Heart left ventricle (tissue), 16 donors: ENCODE measurements around the gene LTN1. TPM values are rescaled to one million over a fixed set of nuclear protein-coding genes. Genes with fewer than 3 reads are reported as not detected.
A peak's percentile ranks its signal among the peaks of the same experiment; 100 is the strongest.
"Not testable (repeated sequence)": the region's sequence is repeated elsewhere in the genome, so short reads cannot be mapped to it uniquely, and the experiment has no call there.

Experiments used
- ATAC-seq, 4 donors: fragments of 200-7000 bp; cut with Tn5 transposase; one replicate each; pipeline ENCODE4 v1.9.1; 2020 to 2022; ENCODE audit warnings: moderate library complexity in 4 of 4, mild to moderate bottlenecking in 3 of 4, moderate number of reproducible peaks in 1 of 4
- DNase-seq, 5 donors: peaks; one replicate each; pipeline ENCODE4 v3.0.0-alpha.2; 2020
- H3K27ac ChIP-seq, 12 donors: fragments of 200-600 bp; sonication (generic) in 4 of 12; one replicate each; pipeline versions ENCODE4 v1.5.0 to v1.8.0; 2016 to 2022; ENCODE audit warnings: mild to moderate bottlenecking in 2 of 12
- H3K27me3 ChIP-seq, 9 donors: fragments of 200-600 bp; sonication (generic) in 2 of 9; one replicate each; pipeline versions ENCODE4 v1.5.1 to v1.8.0; 2016 to 2022; ENCODE audit warnings: mild to moderate bottlenecking in 3 of 9
- H3K36me3 ChIP-seq, 9 donors: fragments of 200-600 bp; sonication (generic) in 2 of 9; one replicate each; pipeline versions ENCODE4 v1.5.0 to v1.8.0; 2018 to 2022; ENCODE audit warnings: mild to moderate bottlenecking in 2 of 9
- H3K4me1 ChIP-seq, 12 donors: fragments of 200-600 bp; sonication (generic) in 4 of 12; one replicate each; pipeline versions ENCODE4 v1.5.0 to v1.8.0; 2016 to 2022; ENCODE audit warnings: mild to moderate bottlenecking in 3 of 12
- H3K4me3 ChIP-seq, 12 donors: fragments of 200-600 bp; sonication (generic) in 4 of 12; one replicate each; pipeline versions ENCODE4 v1.5.0 to v1.8.0; 2017 to 2022; ENCODE audit warnings: mild to moderate bottlenecking in 9 of 12, moderate library complexity in 4 of 12
- H3K9me3 ChIP-seq, 12 donors: fragments of 200-600 bp; sonication (generic) in 4 of 12; one replicate each; pipeline versions ENCODE4 v1.5.0 to v1.8.0; 2016 to 2022; ENCODE audit warnings: mild to moderate bottlenecking in 1 of 12
- POLR2A ChIP-seq, 2 donors: fragments of 450-650 bp; IDR thresholded peaks; one replicate each; pipeline ENCODE4 v1.6.1; 2017; ENCODE audit warnings: antibody characterized with exemption in 2 of 2, mild to moderate bottlenecking in 2 of 2, moderate library complexity in 2 of 2
- WGBS, 4 donors: extraction: QIAGEN DNeasy Blood & Tissue Kit in 2 of 4; methylation state at CpG; one replicate each; pipeline versions ENCODE4 v1.1.5 to v1.1.7; 2013 to 2018; 5-methylcytosine and 5-hydroxymethylcytosine counted together
- intact Hi-C, 10 donors: fragments of 100-400 bp; cut with DNase I; formaldehyde crosslinking; loops; one replicate each; pipeline versions ENCODE4 v1.11.1 to v1.14.2; 2022
- polyA plus RNA-seq, 2 donors: library from polyadenylated mRNA; stranded (reverse); fragments of 200-250 nt; gene quantifications; one replicate each; pipeline ENCODE4 v1.2.3, GENCODE V29; 2013
- total RNA-seq, 9 donors: library from RNA; depleted of rRNA in 2 of 9; stranded (reverse); fragments of >200 nt in 2 of 9; fragmentation: NEBNext Ultra II Directional in 3 of 9; extraction: Animal tissue kit (Norgen Biotek cat#: 25700) in 3 of 9; gene quantifications; one replicate each; pipeline versions ENCODE4 v1.1.0 to v1.2.4, GENCODE V29; 2016 to 2023
- TF ChIP-seq, protein P1 (sequence below), 12 donors: fragments of 200-600 bp; sonication (generic) in 4 of 12; IDR thresholded peaks; one replicate each; pipeline versions ENCODE4 v1.5.0 to v1.8.0; 2018 to 2022; ENCODE audit warnings: antibody characterized with exemption in 12 of 12, mild to moderate bottlenecking in 5 of 12
- donor health status: ischemic (EF 13 %, LVEDD 7.1; RV severe dilation, severe dysfunction).
- donor health status: healthy with polysubstance abuse.
- donor health status: DM: no; HTN: yes; CAD: no.
- donor health status: DM: no; HTN: no; CAD: no.
- donor health status: ischemic (EF 25% LVEDD 6.9; RV normal size, moderate dysfunction).
- donor health status: ischemic (EF 25% LVEDD 5.7; RV mildly dilated, moderate dysfunction).
- donor health status: healthy.
- donor health status: DM: yes; HTN: yes; CAD: no.
- donor health status: ischemic (EF 35%, LVEDD 5.7; RV mildly dilated, moderate dysfunction).
- donor health status: nonischemic (EF 11% LVEDD 7.7; RV severe dilation, severe dysfunction).
- donor health status: DM: yes; HTN: yes; CAD: no.
- donor health status: PGD.
- donor health status: ischemic (EF 29% LVEDD 5.4; RV normal size, mild dysfunction).
- donor health status: nonischemic (EF 23%, LVEDD 6.1; RV moderate dilation, normal function).

The LTN1 gene
- total and polyA plus RNA-seq, 11 donors, result 3.4 to 20.3 (median 15.5) TPM

DNA sequence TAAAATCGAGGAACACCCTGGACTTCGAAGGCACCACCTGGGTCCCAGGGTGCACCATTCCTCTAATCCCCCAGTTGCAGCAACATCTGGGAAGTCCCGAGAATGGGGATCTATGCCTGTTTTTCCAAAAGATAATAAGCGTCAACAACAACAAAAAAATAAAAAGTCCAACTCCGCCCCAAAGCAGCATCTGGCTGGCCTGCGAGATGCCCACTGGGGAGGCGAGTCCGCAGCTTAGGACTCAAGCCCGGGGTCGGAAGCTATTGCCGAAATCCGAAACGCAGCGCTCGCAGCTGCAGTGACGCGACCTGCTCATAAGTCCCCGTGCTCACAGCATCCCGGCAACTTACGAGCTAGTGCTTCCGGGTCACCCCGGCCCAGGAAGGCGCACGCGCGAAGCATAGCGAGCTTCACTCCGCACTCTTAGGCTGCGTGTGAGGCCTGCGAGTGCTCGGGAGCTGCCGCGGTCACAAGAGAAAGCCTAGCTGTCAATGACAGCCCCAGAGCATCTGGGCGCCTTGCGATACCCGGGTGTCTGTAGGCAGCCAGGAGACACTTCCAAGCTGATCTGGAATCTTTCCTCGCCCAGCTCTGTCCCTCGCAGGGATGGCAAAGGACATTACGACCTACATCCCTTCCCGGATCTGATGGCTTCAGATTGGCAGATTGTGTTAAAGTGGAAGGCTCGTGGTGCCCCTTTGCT is 9.9 kb upstream of the LTN1 start:
- peaks cover 0 to 17% (median 7%) of the 10 kb centered on the region in 12 donors for H3K4me1 ChIP-seq
- peak; percentile 96 to 97 (median 97) for DNase-seq
- intact Hi-C loops, result loop anchor here in 2 of 10 donors (2.0 kb wide), 2 partner anchors 18 to 22 kb away; partner anchors contain the start of gene USP16 (in 1 of the 2)
- peak in 1 of 2 donors; percentile 88 for TF ChIP-seq POLR2A (IDR thresholded peaks at IDR 0.05)
- TF ChIP-seq, protein P1, sequence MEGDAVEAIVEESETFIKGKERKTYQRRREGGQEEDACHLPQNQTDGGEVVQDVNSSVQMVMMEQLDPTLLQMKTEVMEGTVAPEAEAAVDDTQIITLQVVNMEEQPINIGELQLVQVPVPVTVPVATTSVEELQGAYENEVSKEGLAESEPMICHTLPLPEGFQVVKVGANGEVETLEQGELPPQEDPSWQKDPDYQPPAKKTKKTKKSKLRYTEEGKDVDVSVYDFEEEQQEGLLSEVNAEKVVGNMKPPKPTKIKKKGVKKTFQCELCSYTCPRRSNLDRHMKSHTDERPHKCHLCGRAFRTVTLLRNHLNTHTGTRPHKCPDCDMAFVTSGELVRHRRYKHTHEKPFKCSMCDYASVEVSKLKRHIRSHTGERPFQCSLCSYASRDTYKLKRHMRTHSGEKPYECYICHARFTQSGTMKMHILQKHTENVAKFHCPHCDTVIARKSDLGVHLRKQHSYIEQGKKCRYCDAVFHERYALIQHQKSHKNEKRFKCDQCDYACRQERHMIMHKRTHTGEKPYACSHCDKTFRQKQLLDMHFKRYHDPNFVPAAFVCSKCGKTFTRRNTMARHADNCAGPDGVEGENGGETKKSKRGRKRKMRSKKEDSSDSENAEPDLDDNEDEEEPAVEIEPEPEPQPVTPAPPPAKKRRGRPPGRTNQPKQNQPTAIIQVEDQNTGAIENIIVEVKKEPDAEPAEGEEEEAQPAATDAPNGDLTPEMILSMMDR (IDR thresholded peaks at IDR 0.05), result no peak
- H3K27me3 ChIP-seq, result no peaks in the 10 kb centered on the region
- no peaks in the 10 kb centered on the region for H3K9me3 ChIP-seq
- peaks cover 0 to 26% (median 16%) of the 10 kb centered on the region in 9 donors for H3K36me3 ChIP-seq
- H3K27ac ChIP-seq, result peak overlapping the region; percentile 83 to 97 (median 94)
- 0 to 1% (median 1%) methylated on average over 41 of the region's 41 CpGs for WGBS, 4 donors
- ATAC-seq, result peak; percentile 100
- H3K4me3 ChIP-seq, result peak overlapping the region; percentile 38 to 78 (median 67)

DNA sequence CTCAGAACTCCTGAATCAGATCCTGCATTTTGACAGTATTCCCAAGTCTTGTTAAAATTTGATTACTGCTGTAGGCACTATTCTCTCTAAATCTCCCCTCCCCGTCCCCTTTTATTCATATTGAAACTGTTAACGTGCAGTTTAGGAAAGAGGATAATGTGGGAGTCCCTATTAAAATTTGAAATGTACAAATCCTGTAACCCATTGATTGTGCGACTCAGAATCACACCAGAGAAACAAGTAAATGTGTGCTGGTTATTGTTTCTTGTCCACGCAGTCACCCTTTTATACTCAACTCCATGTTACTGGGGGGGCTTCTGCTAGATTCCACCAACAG is 584 bp upstream of the LTN1 start:
- no peak for ATAC-seq
- intact Hi-C loops, result loop anchor here in 3 of 10 donors (2.0 to 5.0 kb wide), 2 partner anchors 32 to 34 kb away; partner anchors contain the start of gene USP16 (in 2 of the 3)
- H3K27me3 ChIP-seq, result no peaks in the 10 kb centered on the region
- H3K4me3 ChIP-seq, result peak overlapping the region in 11 of 12 donors; percentile 74 to 100 (median 89)
- peak overlapping the region; percentile 55 to 95 (median 88) for H3K27ac ChIP-seq
- 45 to 65% (median 48%) methylated on average over 4 of the region's 4 CpGs for WGBS, 4 donors
- H3K4me1 ChIP-seq, result peaks cover 0 to 28% (median 20%) of the 10 kb centered on the region in 12 donors
- TF ChIP-seq, protein P1 (IDR thresholded peaks at IDR 0.05), result no peak
- H3K36me3 ChIP-seq, result peaks cover 0 to 13% (median 0%) of the 10 kb centered on the region in 9 donors
- H3K9me3 ChIP-seq, result no peaks in the 10 kb centered on the region
- DNase-seq, result no peak

DNA sequence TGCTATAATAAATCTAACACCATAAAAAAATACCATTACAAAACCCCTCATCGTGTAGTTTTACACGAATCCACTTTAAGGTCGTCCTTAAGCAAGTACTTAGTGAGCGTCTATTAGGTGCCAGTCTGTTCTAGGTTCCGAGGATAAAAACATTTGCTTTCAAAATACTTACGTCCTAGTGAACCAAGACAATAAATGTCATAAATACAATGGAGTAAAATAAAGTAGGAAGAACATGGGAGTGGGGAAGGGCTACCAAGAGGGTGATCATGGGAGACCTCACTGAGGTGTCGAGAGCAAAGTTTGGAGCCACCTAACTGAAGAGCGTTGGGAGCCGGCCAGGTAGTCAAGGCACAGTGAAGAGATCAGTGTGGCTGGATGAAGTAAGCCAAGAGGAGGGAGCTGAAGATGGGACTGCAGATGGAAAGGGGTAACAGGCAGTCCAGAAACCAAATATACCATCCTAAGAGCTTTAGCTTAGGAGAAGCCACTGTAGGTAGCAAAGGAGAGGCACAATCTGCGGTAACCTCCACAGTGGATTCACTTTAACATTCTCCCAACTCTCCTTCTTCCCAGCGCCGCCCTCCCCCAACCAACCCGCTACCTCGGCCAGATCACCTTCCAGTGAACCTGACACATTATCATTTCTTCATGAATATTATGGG is 684 bp downstream of the LTN1 start:
- Histone ChIP-seq H3K27ac (peak overlapping the region in 11 of 12 donors; percentile 84 to 95 (median 89)), H3K27me3 (no peaks in the 10 kb centered on the region), H3K4me3 (peak overlapping the region; percentile 64 to 100 (median 88)), H3K36me3 (peaks cover 0 to 6% (median 0%) of the 10 kb centered on the region in 9 donors), H3K4me1 (peaks cover 0 to 34% (median 20%) of the 10 kb centered on the region in 12 donors), H3K9me3 (no peaks in the 10 kb centered on the region)
- TF ChIP-seq, protein P1 (IDR thresholded peaks at IDR 0.05), result no peak
- TF ChIP-seq POLR2A (IDR thresholded peaks at IDR 0.05), result no peak
- ATAC-seq (peak in 1 of 4 donors; percentile 1), DNase-seq (no peak)
- intact Hi-C loops, result loop anchor here in 3 of 10 donors (2.0 to 5.0 kb wide), 2 partner anchors 33 to 35 kb away; partner anchors contain the start of gene USP16 (in 2 of the 3)
- WGBS, 4 donors, result 5 to 8% (median 7%) methylated on average over 14 of the region's 14 CpGs

DNA sequence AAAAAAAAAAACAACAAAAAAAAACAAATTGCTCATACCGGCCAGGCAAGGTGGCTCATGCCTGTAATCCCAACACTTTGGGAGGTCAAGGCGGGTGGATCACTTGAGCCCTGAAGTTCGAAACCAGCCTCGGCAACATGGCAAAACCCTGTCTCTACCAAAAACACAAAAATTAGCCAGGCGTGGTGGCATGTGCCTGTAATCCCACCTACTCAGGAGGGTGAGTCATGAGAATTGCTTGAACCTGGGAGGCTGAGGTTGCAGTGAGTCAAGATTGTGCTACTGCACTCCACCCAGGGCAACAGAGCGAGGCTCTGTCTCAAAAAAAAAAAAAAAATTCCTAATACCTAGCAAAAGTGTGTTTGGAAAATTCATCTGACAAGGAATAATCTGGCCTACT is 4.5 kb downstream of the LTN1 start:
- 93 to 98% (median 97%) methylated on average over 6 of the region's 6 CpGs for WGBS, 4 donors

More for the DNA sequence above, 4.5 kb downstream of the LTN1 start:
- H3K36me3 ChIP-seq, result peaks cover 3 to 41% (median 29%) of the 10 kb centered on the region in 9 donors
- DNase-seq, H3K4me3 ChIP-seq, H3K27me3 ChIP-seq, H3K27ac ChIP-seq, intact Hi-C loops, H3K9me3 ChIP-seq, ATAC-seq: not testable (repeated sequence)
- peaks cover 0 to 41% (median 22%) of the 10 kb centered on the region in 12 donors for H3K4me1 ChIP-seq
